ENCODE measurements around the gene CPNE2. TPM values are rescaled to one million over a fixed set of nuclear protein-coding genes. Genes with fewer than 3 reads are reported as not detected.
A peak's percentile ranks its signal among the peaks of the same experiment; 100 is the strongest.

CPNE2 gene
- total RNA-seq, 1 donor from 2014 or later = 44.7 TPM

- intact Hi-C loops (cut with DNase I) = no loop called here
- no peak for ATAC-seq
- no peak for DNase-seq (ENCODE audit: low spot score)
Measured at GRCh38 chr16:57133886-57134285, 41.5 kb downstream of the CPNE2 start.

GRCh38 chr16:57134982-57135381 lies 42.6 kb downstream of the CPNE2 start:
- DNase-seq (ENCODE audit: low spot score) (no peak), ATAC-seq (no peak)

GRCh38 chr16:57137043-57137442 lies 44.7 kb downstream of the CPNE2 start:
- DNase-seq (ENCODE audit: low spot score) = no peak
- no peak for ATAC-seq
- intact Hi-C loops (cut with DNase I) = no loop called here

More at GRCh38 chr16:57134982-57135381, 42.6 kb downstream of the CPNE2 start:
- intact Hi-C loops (cut with DNase I) = no loop called here

- DNase-seq (ENCODE audit: low spot score) = no peak
- intact Hi-C loops (cut with DNase I) = no loop called here
- ATAC-seq = no peak
Measured at GRCh38 chr16:57137566-57138273, 45.3 kb downstream of the CPNE2 start.

GRCh38 chr16:57138281-57138935 lies 46.0 kb downstream of the CPNE2 start:
- intact Hi-C loops (cut with DNase I) = no loop called here
- ATAC-seq = no peak
- DNase-seq (ENCODE audit: low spot score) = peak; percentile 44

- ATAC-seq (no peak), DNase-seq (ENCODE audit: low spot score) (peak; percentile 47)
- intact Hi-C loops (cut with DNase I) = no loop called here
Measured at GRCh38 chr16:57140931-57141668, 48.7 kb downstream of the CPNE2 start.

- intact Hi-C loops (cut with DNase I) = no loop called here
- no peak for ATAC-seq
- DNase-seq (ENCODE audit: low spot score) = peak; percentile 47
Measured at GRCh38 chr16:57141822-57142631, 49.6 kb downstream of the CPNE2 start.

- DNase-seq (ENCODE audit: low spot score) (peak; percentile 70), ATAC-seq (peak; percentile 38)
- intact Hi-C loops (cut with DNase I) = no loop called here
Measured at GRCh38 chr16:57143149-57143921, 51.0 kb downstream of the CPNE2 start.

GRCh38 chr16:57144027-57144426 lies 51.6 kb downstream of the CPNE2 start:
- intact Hi-C loops (cut with DNase I) = no loop called here
- peak; percentile 30 for DNase-seq (ENCODE audit: low spot score)
- no peak for ATAC-seq

GRCh38 chr16:57145046-57146021 lies 53.0 kb downstream of the CPNE2 start:
- no peak for ATAC-seq
- peak; percentile 33 for DNase-seq (ENCODE audit: low spot score)
- intact Hi-C loops (cut with DNase I) = no loop called here

GRCh38 chr16:57146040-57146647 lies 53.8 kb downstream of the CPNE2 start:
- ATAC-seq = no peak
- intact Hi-C loops (cut with DNase I) = no loop called here
- DNase-seq (ENCODE audit: low spot score) = peak; percentile 58

GRCh38 chr16:57146735-57147134 lies 54.4 kb downstream of the CPNE2 start:
- intact Hi-C loops (cut with DNase I) = no loop called here
- ATAC-seq = no peak
- no peak for DNase-seq (ENCODE audit: low spot score)

- peak; percentile 61 for ATAC-seq
- DNase-seq (ENCODE audit: low spot score) = no peak
- intact Hi-C loops (cut with DNase I) = no loop called here
Measured at GRCh38 chr16:57147381-57148221, 55.2 kb downstream of the CPNE2 start.

GRCh38 chr16:57148481-57148880 lies 56.1 kb downstream of the CPNE2 start:
- no peak for ATAC-seq
- intact Hi-C loops (cut with DNase I) = no loop called here
- peak; percentile 45 for DNase-seq (ENCODE audit: low spot score)

GRCh38 chr16:57149391-57149790 lies 57.0 kb downstream of the CPNE2 start:
- ATAC-seq = no peak
- peak; percentile 46 for DNase-seq (ENCODE audit: low spot score)
- intact Hi-C loops (cut with DNase I) = no loop called here

GRCh38 chr16:57150682-57151330 lies 58.4 kb downstream of the CPNE2 start:
- no peak for DNase-seq (ENCODE audit: low spot score)
- intact Hi-C loops (cut with DNase I) = no loop called here
- ATAC-seq = no peak

Measured in sciatic nerve (tissue), 2 donors.